ENCODE results near the gene MRPL50. TPM values are rescaled to one million over a fixed set of nuclear protein-coding genes. Genes with fewer than 3 reads are reported as not detected.

Gene MRPL50
- total RNA-seq, 1 experiment from 2014 or later, result 20.0 TPM

GRCh38 chr9:101366038-101366756 lies 32.2 kb downstream of the MRPL50 start:
- Mint-ChIP-seq H3K4me3 (no peak overlapping the region), H3K27ac (no peak overlapping the region), H3K9me3 (no peaks in the 10 kb centered on the region), H3K36me3 (ENCODE audit: insufficient read depth in 1 of 3, low read depth in 3 of 3) (no peaks in the 10 kb centered on the region), H3K4me1 (peaks cover 0 to 3% of the 10 kb centered on the region in 2 experiments; a peak in 3 of 4 replicates), H3K27me3 (ENCODE audit: low read depth) (no peaks in the 10 kb centered on the region)
- no peaks in the 10 kb centered on the region for H3K4me1 ChIP-seq (ENCODE audit: insufficient read depth, low read length)
- no peak overlapping the region for H4K5ac ChIP-seq (ENCODE audit: insufficient read length, low read depth, low read length)
- no peak overlapping the region for H3T11ph ChIP-seq (ENCODE audit: low read length)
- no peak overlapping the region for H3K23ac ChIP-seq (ENCODE audit: insufficient read length, low read depth, low read length)
- WGBS (ENCODE audit: extremely low coverage, insufficient read length, low lambda C conversion rate), result no CpG with 5 or more reads among the region's 5 CpGs
- H3K27ac ChIP-seq (ENCODE audit: insufficient read length, low read depth, low read length), result no peak overlapping the region
- no peak overlapping the region for H3K4ac ChIP-seq (ENCODE audit: low read depth, low read length)
- no peak overlapping the region for H2BK12ac ChIP-seq (ENCODE audit: insufficient read length, low read depth, low read length)
- H3K9me3 ChIP-seq (ENCODE audit: control insufficient read depth, low read depth, low read length), result no peaks in the 10 kb centered on the region
- no peak overlapping the region for H2AK5ac ChIP-seq (ENCODE audit: insufficient read length, low read length)
- no peak overlapping the region for H4K8ac ChIP-seq (replicated peaks; ENCODE audit: insufficient read length, low read depth, low read length)
- no peak overlapping the region for H3K14ac ChIP-seq (ENCODE audit: insufficient read depth, low read length)
- no peaks in the 10 kb centered on the region for H4K20me1 ChIP-seq (ENCODE audit: control insufficient read depth, insufficient read depth, insufficient read length)
- no peaks in the 10 kb centered on the region for H3K27me3 ChIP-seq (ENCODE audit: insufficient read depth, low read length)
- H3K18ac ChIP-seq (ENCODE audit: insufficient read length, low read depth, low read length), result no peak overlapping the region
- H2BK5ac ChIP-seq (ENCODE audit: insufficient read length, low read length), result no peak overlapping the region
- no peaks in the 10 kb centered on the region for H3K79me1 ChIP-seq (ENCODE audit: insufficient read depth, low read depth, low read length, poor library complexity, severe bottlenecking)
- no peak overlapping the region for H4K91ac ChIP-seq (ENCODE audit: insufficient read length, low read depth, low read length)
- H2BK20ac ChIP-seq (ENCODE audit: low read depth, low read length, poor library complexity, severe bottlenecking), result no peak overlapping the region
- H3K23me2 ChIP-seq (ENCODE audit: insufficient read length, low read depth, low read length, poor library complexity, severe bottlenecking), result no peaks in the 10 kb centered on the region
- no peaks in the 10 kb centered on the region for H3K79me2 ChIP-seq (ENCODE audit: insufficient read depth, low read length)
- no peak overlapping the region for H2BK120ac ChIP-seq (ENCODE audit: low read depth, low read length, poor library complexity, severe bottlenecking)
- no peak for TF ChIP-seq CTCF (conservative IDR thresholded peaks at IDR 0.05)
- no peak for DNase-seq
- H2BK15ac ChIP-seq (ENCODE audit: low read depth, low read length), result no peak overlapping the region
- H2AFZ ChIP-seq (ENCODE audit: low read length), result no peak overlapping the region
- no peak overlapping the region for H3K9ac ChIP-seq (ENCODE audit: extremely low read depth, insufficient read length, low read length)
- H3K56ac ChIP-seq (ENCODE audit: insufficient read length, low read depth, low read length), result no peak overlapping the region
- no peak overlapping the region for H3K4me2 ChIP-seq (ENCODE audit: insufficient read depth, insufficient read length, low read length)

Measured in H9 (cell line).